Hindlimb muscle (tissue), 1 donor: ENCODE results near the gene PRPS2. TPM values are rescaled to one million over a fixed set of nuclear protein-coding genes. Genes with fewer than 3 reads are reported as not detected.

Source experiments
- DNase-seq: peaks from one replicate; pipeline ENCODE4 v3.0.0-alpha.2; 2013
- polyA plus RNA-seq: library from polyadenylated mRNA; unstranded; fragments of 120-200 nt; gene quantifications from one replicate; pipeline ENCODE4 v1.2.1, GENCODE V29; 2013; ENCODE audit not compliant: insufficient read length

Gene PRPS2
- polyA plus RNA-seq, 1 donor: 7.7 TPM

- no peak for DNase-seq
Measured at GRCh38 chrX:12817528-12817927, 26.3 kb downstream of the PRPS2 start.

GRCh38 chrX:12819222-12819621, 28.0 kb downstream of the PRPS2 start:
- DNase-seq: no peak

DNA sequence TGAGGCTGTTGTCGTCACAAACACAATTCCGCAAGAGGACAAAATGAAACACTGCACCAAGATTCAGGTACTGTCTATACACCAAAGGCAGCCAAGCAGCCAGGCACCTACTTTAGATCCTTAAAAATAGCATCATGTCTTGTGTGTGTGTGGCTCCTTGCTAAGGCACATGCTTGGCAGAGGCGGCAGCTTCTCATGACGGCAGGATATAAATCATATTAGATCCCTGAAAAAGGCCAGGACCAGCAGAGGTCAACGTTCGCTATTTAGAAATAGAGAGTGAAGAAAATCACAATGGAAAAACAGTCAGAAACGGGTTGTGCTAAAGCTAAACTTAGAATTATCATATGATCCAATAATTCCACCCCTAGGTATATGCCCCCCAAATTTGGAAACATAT, 29.5 kb downstream of the PRPS2 start:
- no peak for DNase-seq

DNA sequence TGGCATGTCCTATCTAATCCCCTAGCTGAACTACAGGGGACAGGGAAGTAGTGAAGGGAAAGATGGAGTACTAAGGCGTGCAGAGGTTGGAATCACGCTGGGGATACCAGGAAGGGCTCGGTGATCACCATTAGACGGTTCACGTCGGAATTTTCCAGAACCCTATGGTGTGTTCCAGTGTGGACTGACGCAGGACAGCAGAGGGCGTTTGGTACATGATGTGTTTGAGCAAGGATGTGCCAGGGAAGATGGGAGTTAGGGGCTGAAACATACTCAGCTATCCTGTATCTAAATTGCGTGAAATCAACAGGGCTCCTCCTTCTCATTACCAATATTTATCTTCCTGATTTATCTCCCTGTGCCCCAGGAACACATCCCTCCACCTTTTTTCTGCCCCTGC, 33.7 kb downstream of the PRPS2 start:
- DNase-seq: no peak

DNA sequence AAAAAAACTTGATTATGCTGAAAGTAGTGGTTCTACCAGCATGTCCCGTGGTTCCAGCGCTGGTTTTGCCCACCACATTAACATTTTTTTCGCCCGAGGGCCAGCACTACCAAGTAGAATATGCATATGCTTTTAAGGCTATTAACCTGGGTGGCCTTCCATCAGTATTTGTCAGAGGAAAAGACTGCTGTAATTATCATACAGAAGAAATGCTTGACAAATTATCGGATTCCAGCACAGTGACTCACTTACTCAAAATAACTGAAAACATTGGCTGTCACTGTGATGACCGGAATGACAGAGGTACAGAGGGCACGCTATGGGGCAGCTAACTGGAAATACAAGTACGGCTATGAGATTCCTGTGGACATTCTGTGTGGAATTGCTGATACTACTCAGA, 34.6 kb downstream of the PRPS2 start:
- no peak for DNase-seq

DNA sequence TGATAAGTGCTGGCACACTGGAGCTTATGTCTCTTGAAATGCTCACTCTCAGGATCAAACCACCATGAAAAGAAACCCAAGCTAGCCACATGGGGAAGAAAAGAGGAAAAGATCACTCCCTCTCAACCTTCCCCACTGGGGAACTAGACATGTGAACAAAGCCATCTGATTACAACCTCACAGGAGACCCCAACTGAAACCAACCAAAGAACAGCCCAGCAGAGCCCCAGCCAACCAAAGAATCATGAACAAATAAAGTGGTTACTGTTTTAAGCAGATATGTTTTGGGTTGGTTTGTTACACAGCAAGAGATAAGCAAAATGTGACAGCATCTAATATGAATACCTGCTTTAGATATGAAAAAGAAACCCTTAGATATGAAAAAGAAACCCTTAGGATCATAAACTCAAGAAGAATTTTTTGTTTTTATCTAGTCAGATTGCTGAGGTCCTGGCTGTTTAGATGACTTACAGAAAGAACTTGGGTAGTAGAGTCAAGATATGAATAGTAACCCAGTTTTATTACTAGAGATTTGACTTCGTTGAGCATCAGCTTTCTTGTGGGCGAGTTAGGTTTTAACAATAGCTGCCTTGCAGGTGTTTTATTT, 52.0 kb downstream of the PRPS2 start:
- DNase-seq: no peak

- no peak for DNase-seq
Measured at GRCh38 chrX:12843668-12844279, 52.6 kb downstream of the PRPS2 start.

GRCh38 chrX:12844319-12844718, 53.1 kb downstream of the PRPS2 start:
- no peak for DNase-seq

- DNase-seq: no peak
Measured at GRCh38 chrX:12865359-12865758, 74.1 kb downstream of the PRPS2 start.

GRCh38 chrX:12866451-12867377, 75.5 kb downstream of the PRPS2 start, which contains the start of gene TLR7:
Gene TLR7, plus strand, starts transcription at chrX:12867072. Its CDS starts 507 bp downstream, at chrX:12867579.
- no peak for DNase-seq

- no peak for DNase-seq
Measured at GRCh38 chrX:12867685-12868084, 76.5 kb downstream of the PRPS2 start.

GRCh38 chrX:12868747-12869146, 77.5 kb downstream of the PRPS2 start:
- no peak for DNase-seq

- DNase-seq: no peak
Measured at GRCh38 chrX:12871257-12871656, 80.0 kb downstream of the PRPS2 start.

GRCh38 chrX:12872741-12873140, 81.5 kb downstream of the PRPS2 start:
- no peak for DNase-seq

Other genes starting within 250 kb of the PRPS2 start
- 1.9 TPM for gene TLR7, start 75.7 kb downstream of the PRPS2 start, polyA plus RNA-seq
- gene TLR8, start 115.2 kb downstream of the PRPS2 start, polyA plus RNA-seq: 0.61 TPM
- 918 TPM for gene TMSB4X, start 183.7 kb downstream of the PRPS2 start, polyA plus RNA-seq